IMR-90 (cell line): ENCODE results near the gene LRPPRC. TPM values are rescaled to one million over a fixed set of nuclear protein-coding genes. Genes with fewer than 3 reads are reported as not detected.

Experiments
- ATAC-seq: fragments of 200-7000 bp; cut with Tn5 transposase; 2 replicates; pipeline ENCODE4 v1.9.1; 2020; ENCODE audit warnings: low read depth, mild to moderate bottlenecking, moderate library complexity
- BruUV-seq: library from RNA; stranded (reverse); fragments of 400-500 nt; replicated peaks from 2 replicates; lab custom pipeline; 2021; lab: Mats Ljungman, UMichigan
- CTCF ChIA-PET: fragments of 300-600 bp; formaldehyde crosslinking; extraction: SDS; loops from one replicate; lab custom pipeline; 2021; ENCODE audit warnings: antibody characterized with exemption; lab: Yijun Ruan, JAX
- POLR2A ChIA-PET: fragments of 300-600 bp; sonication (Branson Sonifier 250); formaldehyde crosslinking; loops from one replicate; lab custom pipeline; 2022; ENCODE audit warnings: antibody characterized with exemption; ENCODE audit not compliant: unreplicated experiment; lab: Charles Lee
- DNase-seq: peaks from one replicate; pipeline ENCODE4 v3.0.0; 2013
- H2AFZ ChIP-seq: replicated peaks from 2 replicates; pipeline ENCODE3; 2013; ENCODE audit warnings: low read length, mild to moderate bottlenecking; ENCODE audit not compliant: poor library complexity
- H2AK5ac ChIP-seq: 2 replicates; pipeline ENCODE4 v1.6.1; 2013; ENCODE audit warnings: low read depth, low read length, inconsistent platforms
- H2AK9ac ChIP-seq: replicated peaks from 2 replicates; pipeline ENCODE3; 2013; ENCODE audit warnings: mild to moderate bottlenecking, low read depth, low read length, moderate library complexity; ENCODE audit not compliant: poor library complexity
- H2BK120ac ChIP-seq: 2 replicates; pipeline ENCODE4 v1.6.1; 2013; ENCODE audit warnings: low read depth, low read length, inconsistent platforms
- H2BK15ac ChIP-seq: 3 replicates; pipeline ENCODE4 v1.6.1; 2013; ENCODE audit warnings: low read depth, low read length, inconsistent platforms
- H2BK20ac ChIP-seq: 2 replicates; pipeline ENCODE4 v1.6.1; 2013; ENCODE audit warnings: low read depth, mild to moderate bottlenecking, inconsistent platforms, low read length, moderate library complexity
- H2BK5ac ChIP-seq: 2 replicates; pipeline ENCODE4 v1.6.1; 2013; ENCODE audit warnings: mild to moderate bottlenecking, low read depth, low read length, inconsistent platforms; ENCODE audit not compliant: poor library complexity, severe bottlenecking
- H3K14ac ChIP-seq: replicated peaks from 2 replicates; pipeline ENCODE4 v1.6.1; 2013; ENCODE audit warnings: low read depth, low read length, inconsistent platforms
- H3K18ac ChIP-seq: 2 replicates; pipeline ENCODE4 v1.6.1; 2013; ENCODE audit warnings: low read depth, low read length, control low read depth
- H3K23ac ChIP-seq: 2 replicates; pipeline ENCODE4 v1.6.1; 2013; ENCODE audit warnings: low read depth, low read length, inconsistent platforms
- H3K27ac ChIP-seq: 2 replicates; pipeline ENCODE4 v1.5.1; 2013; ENCODE audit warnings: mild to moderate bottlenecking, control low read depth, low read length; ENCODE audit not compliant: insufficient read depth
- H3K27me3 ChIP-seq: 2 replicates; pipeline ENCODE4 v1.6.1; 2013; ENCODE audit warnings: low read length; ENCODE audit not compliant: control insufficient read depth, insufficient read depth
- H3K36me3 ChIP-seq: 2 replicates; pipeline ENCODE4 v1.6.1; 2013; ENCODE audit warnings: low read length, mixed read lengths; ENCODE audit not compliant: control insufficient read depth, insufficient read depth
- H3K4ac ChIP-seq: 2 replicates; pipeline ENCODE4 v1.6.1; 2013; ENCODE audit warnings: low read depth, low read length, inconsistent platforms
- H3K4me1 ChIP-seq: 2 replicates; pipeline ENCODE4 v1.6.1; 2013; ENCODE audit warnings: low read length, mixed read lengths; ENCODE audit not compliant: control insufficient read depth, insufficient read depth
- H3K4me2 ChIP-seq: 2 replicates; pipeline ENCODE4 v1.6.1; 2013; ENCODE audit warnings: low read depth, mild to moderate bottlenecking, control low read depth, low read length, moderate library complexity
- H3K4me3 ChIP-seq: 2 replicates; pipeline ENCODE4 v1.5.1; 2013; ENCODE audit warnings: low read depth, mild to moderate bottlenecking, control low read depth, low read length, moderate library complexity; ENCODE audit not compliant: insufficient read depth
- H3K56ac ChIP-seq: 2 replicates; pipeline ENCODE4 v1.6.1; 2013; ENCODE audit warnings: low read length, inconsistent platforms; ENCODE audit not compliant: insufficient read depth; ENCODE audit errors: extremely low read depth
- H3K79me1 ChIP-seq, 2 experiments: 2 replicates each; pipeline ENCODE4 v1.6.1; 2013; ENCODE audit warnings: low read length in 2 of 2, inconsistent platforms in 1 of 2, low read depth in 1 of 2
- H3K9ac ChIP-seq: 2 replicates; pipeline ENCODE4 v1.6.1; 2013; ENCODE audit warnings: low read depth, low read length, control low read depth
- H3K9me1 ChIP-seq: 2 replicates; pipeline ENCODE4 v1.6.1; 2013; ENCODE audit warnings: low read length, inconsistent platforms; ENCODE audit not compliant: insufficient read depth
- H3K9me3 ChIP-seq: 2 replicates; pipeline ENCODE4 v1.6.1; 2013; ENCODE audit warnings: low read length; ENCODE audit not compliant: control insufficient read depth, insufficient read depth
- H4K20me1 ChIP-seq: 2 replicates; pipeline ENCODE4 v1.6.1; 2013; ENCODE audit warnings: low read length, inconsistent platforms; ENCODE audit not compliant: insufficient read depth
- H4K5ac ChIP-seq: 2 replicates; pipeline ENCODE4 v1.6.1; 2013; ENCODE audit warnings: mild to moderate bottlenecking, low read depth, low read length, control low read depth
- H4K8ac ChIP-seq, 2 experiments: 2 replicates each; pipeline ENCODE4 v1.6.1; 2013; ENCODE audit warnings: low read depth in 2 of 2, low read length in 2 of 2, control low read depth in 1 of 2, inconsistent platforms in 1 of 2
- H4K91ac ChIP-seq: 2 replicates; pipeline ENCODE4 v1.6.1; 2013; ENCODE audit warnings: low read depth, low read length, inconsistent platforms; ENCODE audit not compliant: insufficient read depth
- BHLHE40 ChIP-seq: fragments of 150-350 bp; IDR thresholded peaks from 2 replicates; pipeline ENCODE4 v1.6.1; 2016; ENCODE audit warnings: mild to moderate bottlenecking, low read depth, low read length
- CEBPB ChIP-seq: IDR thresholded peaks from 2 replicates; pipeline ENCODE4 v1.6.1; 2012; ENCODE audit warnings: low read depth, low read length, improper control_type of control experiment
- CHD1 ChIP-seq: IDR thresholded peaks from 2 replicates; pipeline ENCODE4 v1.6.1; 2012; ENCODE audit warnings: low read depth, low read length, improper control_type of control experiment
- FOS ChIP-seq: fragments of 150-350 bp; IDR thresholded peaks from 2 replicates; pipeline ENCODE4 v1.6.1; 2016; ENCODE audit warnings: low read depth, low read length
- MAFK ChIP-seq: IDR thresholded peaks from 2 replicates; pipeline ENCODE4 v1.6.1; 2012; ENCODE audit warnings: low read depth, low read length, improper control_type of control experiment
- MAZ ChIP-seq: IDR thresholded peaks from 2 replicates; pipeline ENCODE4 v1.6.1; 2012; ENCODE audit warnings: low read depth, mild to moderate bottlenecking, low read length, improper control_type of control experiment, moderate library complexity, borderline replicate concordance
- MXI1 ChIP-seq: IDR thresholded peaks from 2 replicates; pipeline ENCODE4 v1.6.1; 2012; ENCODE audit warnings: low read depth, mild to moderate bottlenecking, low read length, moderate library complexity, borderline replicate concordance
- NFE2L2 ChIP-seq: fragments of 150-350 bp; IDR thresholded peaks from 2 replicates; pipeline ENCODE4 v1.6.1; 2016; ENCODE audit warnings: low read depth, mild to moderate bottlenecking, low read length
- POLR2A ChIP-seq: IDR thresholded peaks from 2 replicates; pipeline ENCODE4 v1.6.1; 2012; ENCODE audit warnings: mild to moderate bottlenecking, low read depth, low read length
- RAD21 ChIP-seq: IDR thresholded peaks from 2 replicates; pipeline ENCODE4 v1.6.1; 2012; ENCODE audit warnings: low read length, improper control_type of control experiment
- RCOR1 ChIP-seq: IDR thresholded peaks from 2 replicates; pipeline ENCODE4 v1.6.1; 2012; ENCODE audit warnings: mild to moderate bottlenecking, low read length, improper control_type of control experiment; ENCODE audit not compliant: insufficient replicate concordance
- RFX5 ChIP-seq: IDR thresholded peaks from 2 replicates; pipeline ENCODE4 v1.8.0; 2012; ENCODE audit warnings: low read depth, mild to moderate bottlenecking, low read length, moderate library complexity
- SMC3 ChIP-seq: fragments of 150-350 bp; IDR thresholded peaks from 2 replicates; pipeline ENCODE4 v1.6.1; 2016; ENCODE audit warnings: low read depth, mild to moderate bottlenecking, antibody characterized with exemption, low read length, moderate library complexity
- WGBS, 2 experiments: methylation state at CpG; one replicate each; pipeline versions ENCODE4 v1.1.5 to v1.1.7; 2013; ENCODE audit warnings: missing lambda C conversion rate in 2 of 2; ENCODE audit not compliant: insufficient read length in 1 of 2; ENCODE audit errors: extremely low coverage in 2 of 2; 5-methylcytosine and 5-hydroxymethylcytosine counted together
- dilution Hi-C: fragments of 300-500 bp; cut with HindIII; formaldehyde crosslinking; loops from one replicate; pipeline ENCODE4 v1.14.3; 2018; ENCODE audit warnings: low sequenced_read_pairs; ENCODE audit not compliant: unreplicated experiment
- in situ Hi-C: fragments of 300-500 bp; cut with MboI; formaldehyde crosslinking; loops from 3 replicates; pipeline ENCODE4 v1.14.3; 2019; ENCODE audit warnings: low sequenced_read_pairs, inconsistent platforms, mixed read lengths
- intact Hi-C: fragments of 100-400 bp; cut with micrococcal nuclease; formaldehyde crosslinking; loops from 2 replicates; pipeline ENCODE4 v1.10.0; 2022
- polyA plus RNA-seq, 3 experiments: library from polyadenylated mRNA; depleted of rRNA; stranded (reverse); fragments of >200 nt; gene quantifications; 2 replicates each; pipeline ENCODE4 v1.2.3, GENCODE V29; 2012; ENCODE audit warnings: low replicate concordance in 1 of 3
- total RNA-seq: library from RNA; depleted of rRNA; stranded (reverse); fragments of >200 nt; gene quantifications from 2 replicates; pipeline ENCODE4 v1.2.3, GENCODE V29; 2012
- TF ChIP-seq, protein P1 (sequence below): fragments of 150-350 bp; IDR thresholded peaks from 2 replicates; pipeline ENCODE4 v1.6.1; 2016; ENCODE audit warnings: low read depth, mild to moderate bottlenecking, low read length, moderate library complexity, borderline replicate concordance
- TF ChIP-seq, protein P2 (sequence below): fragments of 150-350 bp; IDR thresholded peaks from 2 replicates; pipeline ENCODE4 v1.6.1; 2017; ENCODE audit warnings: mild to moderate bottlenecking, antibody characterized with exemption, low read length, low read depth
- TF ChIP-seq, protein P3 (sequence below): conservative IDR thresholded peaks from 2 replicates; pipeline ENCODE4 v1.5.1; 2012; ENCODE audit warnings: mild to moderate bottlenecking, low read depth, low read length, improper control_type of control experiment

Gene LRPPRC
- total and polyA plus RNA-seq, 2 of the 4 experiments (the other 2 are of a cell fraction), result 30.4 to 36.0 TPM

DNA sequence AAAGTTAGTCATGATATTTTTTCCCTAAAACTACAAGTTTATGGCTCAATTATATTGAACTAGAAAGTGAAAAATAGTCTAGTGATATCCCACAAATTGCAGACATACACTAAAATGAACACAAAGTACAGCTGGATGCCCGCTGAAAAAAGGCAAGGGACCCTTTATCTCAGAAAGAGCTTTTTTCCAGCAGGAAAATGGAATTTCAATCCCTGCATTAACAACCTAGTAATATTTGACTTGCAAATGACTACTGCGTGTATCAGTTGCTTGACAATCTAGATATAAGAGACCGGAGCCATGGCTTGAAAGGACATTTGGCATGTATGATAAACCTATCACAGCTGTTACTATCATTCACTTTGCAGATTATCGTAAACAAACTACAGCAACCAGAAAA is 49.1 kb downstream of the LRPPRC start:
- Histone ChIP-seq H3K4me3 (no peak overlapping the region), H2AK5ac (no peak overlapping the region), H3K36me3 (peaks cover 20% of the 10 kb centered on the region), H3K23ac (no peak overlapping the region), H3K4me1 (0 out of 2 replicates have a peak, but pooled peaks cover 2% of the 10 kb centered on the region), H4K5ac (no peak overlapping the region), H2BK15ac (no peak overlapping the region), H2AK9ac (no peak overlapping the region), H3K4me2 (no peak overlapping the region), H2BK5ac (no peak overlapping the region), H3K9me3 (no peaks in the 10 kb centered on the region), H3K4ac (no peak overlapping the region), H3K27me3 (no peaks in the 10 kb centered on the region), H3K79me1 (peaks cover 0 to 8% of the 10 kb centered on the region in 2 experiments; a peak in 2 of 4 replicates), H3K14ac (no peak overlapping the region), H4K20me1 (no peaks in the 10 kb centered on the region), H3K9ac (no peak overlapping the region), H3K56ac (no peak overlapping the region), H2BK120ac (no peak overlapping the region), H4K8ac (no peak overlapping the region), H3K18ac (no peak overlapping the region), H2BK20ac (no peak overlapping the region), H4K91ac (no peak overlapping the region), H2AFZ (no peak overlapping the region), H3K9me1 (no peaks in the 10 kb centered on the region), H3K27ac (no peak overlapping the region)
- BruUV-seq, result no TSS peak
- intact Hi-C loops, result no loop called here
- WGBS, 2 experiments, result no CpG with 5 or more reads among the region's 4 CpGs
- dilution Hi-C loops, result no loop called here
- ATAC-seq, result no peak
- TF ChIP-seq NFE2L2, result no peak
- no peak for TF ChIP-seq CHD1
- TF ChIP-seq FOS, result no peak
- TF ChIP-seq MAZ, result no peak
- no peak for TF ChIP-seq BHLHE40
- no peak for TF ChIP-seq MXI1
- TF ChIP-seq, protein P1, sequence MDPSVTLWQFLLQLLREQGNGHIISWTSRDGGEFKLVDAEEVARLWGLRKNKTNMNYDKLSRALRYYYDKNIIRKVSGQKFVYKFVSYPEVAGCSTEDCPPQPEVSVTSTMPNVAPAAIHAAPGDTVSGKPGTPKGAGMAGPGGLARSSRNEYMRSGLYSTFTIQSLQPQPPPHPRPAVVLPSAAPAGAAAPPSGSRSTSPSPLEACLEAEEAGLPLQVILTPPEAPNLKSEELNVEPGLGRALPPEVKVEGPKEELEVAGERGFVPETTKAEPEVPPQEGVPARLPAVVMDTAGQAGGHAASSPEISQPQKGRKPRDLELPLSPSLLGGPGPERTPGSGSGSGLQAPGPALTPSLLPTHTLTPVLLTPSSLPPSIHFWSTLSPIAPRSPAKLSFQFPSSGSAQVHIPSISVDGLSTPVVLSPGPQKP, result no peak
- no peak for TF ChIP-seq RAD21
- no peak for TF ChIP-seq RFX5
- no peak for TF ChIP-seq CEBPB
- TF ChIP-seq SMC3, result no peak
- TF ChIP-seq RCOR1, result no peak
- TF ChIP-seq, protein P2, sequence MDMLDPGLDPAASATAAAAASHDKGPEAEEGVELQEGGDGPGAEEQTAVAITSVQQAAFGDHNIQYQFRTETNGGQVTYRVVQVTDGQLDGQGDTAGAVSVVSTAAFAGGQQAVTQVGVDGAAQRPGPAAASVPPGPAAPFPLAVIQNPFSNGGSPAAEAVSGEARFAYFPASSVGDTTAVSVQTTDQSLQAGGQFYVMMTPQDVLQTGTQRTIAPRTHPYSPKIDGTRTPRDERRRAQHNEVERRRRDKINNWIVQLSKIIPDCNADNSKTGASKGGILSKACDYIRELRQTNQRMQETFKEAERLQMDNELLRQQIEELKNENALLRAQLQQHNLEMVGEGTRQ, result no peak
- TF ChIP-seq MAFK, result no peak
- TF ChIP-seq POLR2A, result no peak
- TF ChIP-seq, protein P3, sequence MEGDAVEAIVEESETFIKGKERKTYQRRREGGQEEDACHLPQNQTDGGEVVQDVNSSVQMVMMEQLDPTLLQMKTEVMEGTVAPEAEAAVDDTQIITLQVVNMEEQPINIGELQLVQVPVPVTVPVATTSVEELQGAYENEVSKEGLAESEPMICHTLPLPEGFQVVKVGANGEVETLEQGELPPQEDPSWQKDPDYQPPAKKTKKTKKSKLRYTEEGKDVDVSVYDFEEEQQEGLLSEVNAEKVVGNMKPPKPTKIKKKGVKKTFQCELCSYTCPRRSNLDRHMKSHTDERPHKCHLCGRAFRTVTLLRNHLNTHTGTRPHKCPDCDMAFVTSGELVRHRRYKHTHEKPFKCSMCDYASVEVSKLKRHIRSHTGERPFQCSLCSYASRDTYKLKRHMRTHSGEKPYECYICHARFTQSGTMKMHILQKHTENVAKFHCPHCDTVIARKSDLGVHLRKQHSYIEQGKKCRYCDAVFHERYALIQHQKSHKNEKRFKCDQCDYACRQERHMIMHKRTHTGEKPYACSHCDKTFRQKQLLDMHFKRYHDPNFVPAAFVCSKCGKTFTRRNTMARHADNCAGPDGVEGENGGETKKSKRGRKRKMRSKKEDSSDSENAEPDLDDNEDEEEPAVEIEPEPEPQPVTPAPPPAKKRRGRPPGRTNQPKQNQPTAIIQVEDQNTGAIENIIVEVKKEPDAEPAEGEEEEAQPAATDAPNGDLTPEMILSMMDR, result no peak
- ChIA-PET POLR2A (no interaction called here), CTCF (no interaction called here)
- in situ Hi-C loops, result no loop called here
- DNase-seq, result no peak
